Neural progenitor cell (in vitro differentiated cells): ENCODE results near the gene AURKA.

Source experiments
- CTCF ChIP-seq: fragments of 200-600 bp; sonication (generic); IDR thresholded peaks from 2 replicates; pipeline ENCODE4 v1.5.1; 2017; ENCODE audit warnings: antibody characterized with exemption, mild to moderate bottlenecking
- EZH2 ChIP-seq: fragments of 200-600 bp; sonication (generic); IDR thresholded peaks from 2 replicates; pipeline ENCODE4 v1.6.1; 2017; ENCODE audit warnings: antibody characterized with exemption, mild to moderate bottlenecking, moderate library complexity

DNA sequence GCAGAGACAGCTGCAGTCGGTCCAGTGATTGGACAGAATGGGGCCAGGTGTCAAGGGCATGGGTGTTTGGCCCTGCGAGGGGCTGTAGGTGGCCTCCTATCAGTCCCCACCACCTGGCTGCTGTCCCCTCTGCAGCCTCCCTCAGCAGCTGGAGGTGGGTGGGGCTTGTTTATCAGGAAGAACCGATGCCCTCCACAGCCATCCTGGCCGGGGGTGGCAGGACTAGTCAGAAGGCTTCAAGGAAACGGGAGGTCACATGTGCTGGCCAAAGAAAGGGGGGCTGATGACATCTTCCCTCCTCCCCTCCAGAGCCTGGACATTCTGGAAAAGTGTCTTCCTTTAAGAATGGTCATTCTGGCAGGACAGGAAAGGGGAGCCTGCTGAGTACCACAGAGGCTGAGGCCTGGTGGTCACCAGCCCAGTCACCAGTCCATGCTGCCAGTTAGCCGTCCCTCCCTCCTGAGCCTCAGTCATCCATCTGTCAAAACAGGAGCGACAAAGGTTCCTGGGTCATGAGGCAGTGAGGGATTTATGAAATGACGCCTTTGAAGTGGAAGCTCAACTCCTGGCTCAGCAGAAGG is 29.1 kb downstream of the AURKA start:
- TF ChIP-seq EZH2: no peak
- TF ChIP-seq CTCF: no peak
